Measurements from ENCODE around the gene IPO8. TPM values are rescaled to one million over a fixed set of nuclear protein-coding genes. Genes with fewer than 3 reads are reported as not detected.

Gene IPO8
- total RNA-seq (ENCODE audit: unreplicated experiment): 43.0 TPM
- long read RNA-seq, partial matches to known transcripts: 0 of 1 reads
- long read RNA-seq, other reads (novel, unspliced or antisense): 1 of 1 reads

DNA sequence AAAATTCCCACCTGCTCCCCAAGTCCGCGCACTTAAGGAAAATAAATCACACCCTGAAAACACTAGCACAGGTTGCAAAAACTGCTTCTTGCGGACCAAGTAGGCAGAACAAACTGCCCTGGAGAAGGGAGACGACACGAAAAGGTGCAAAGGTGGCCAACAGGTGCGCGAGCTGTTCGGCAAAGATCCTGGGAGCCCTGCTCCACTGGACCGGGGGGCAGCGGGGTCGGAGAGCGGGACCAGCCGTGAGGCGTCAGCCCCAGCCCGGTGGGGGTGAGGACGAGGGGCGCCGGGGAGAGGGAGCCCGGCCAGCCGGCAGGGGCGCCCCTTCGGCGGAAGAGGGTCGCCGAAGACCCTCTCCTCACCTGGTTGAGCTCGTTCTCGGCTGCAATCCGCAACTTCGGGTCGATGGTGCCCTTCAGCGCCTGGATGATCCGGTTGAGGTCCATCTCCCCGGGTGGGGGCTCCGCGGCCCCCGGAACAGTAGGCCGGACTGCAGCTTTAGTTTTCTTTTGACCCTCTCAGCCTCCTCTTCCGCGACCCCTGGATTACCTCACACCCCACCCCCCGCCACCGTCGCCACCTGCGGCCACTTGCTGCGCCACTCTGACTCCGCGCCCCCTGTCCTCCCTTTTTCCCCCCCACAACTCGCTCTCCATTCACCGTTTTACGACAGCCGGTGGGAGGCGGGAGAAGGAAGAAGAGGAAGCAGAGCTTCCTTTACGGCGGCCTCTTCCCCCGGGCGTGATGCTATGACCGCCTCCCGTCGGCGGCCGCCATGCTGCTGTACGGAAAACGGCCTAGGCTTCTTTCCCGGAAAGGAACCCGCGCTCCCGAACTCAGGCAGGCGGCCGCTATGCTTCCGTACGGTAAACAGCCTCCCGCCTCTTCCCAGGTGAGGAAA lies at the start of gene IPO8:
IPO8 (minus strand) TSS at position 671 of the 904 bp plus-strand sequence; CDS start at position 449, 222 bp downstream.
- peak; percentile 85 for DNase-seq (ENCODE audit: low spot score)
- TF ChIP-seq, protein P1, sequence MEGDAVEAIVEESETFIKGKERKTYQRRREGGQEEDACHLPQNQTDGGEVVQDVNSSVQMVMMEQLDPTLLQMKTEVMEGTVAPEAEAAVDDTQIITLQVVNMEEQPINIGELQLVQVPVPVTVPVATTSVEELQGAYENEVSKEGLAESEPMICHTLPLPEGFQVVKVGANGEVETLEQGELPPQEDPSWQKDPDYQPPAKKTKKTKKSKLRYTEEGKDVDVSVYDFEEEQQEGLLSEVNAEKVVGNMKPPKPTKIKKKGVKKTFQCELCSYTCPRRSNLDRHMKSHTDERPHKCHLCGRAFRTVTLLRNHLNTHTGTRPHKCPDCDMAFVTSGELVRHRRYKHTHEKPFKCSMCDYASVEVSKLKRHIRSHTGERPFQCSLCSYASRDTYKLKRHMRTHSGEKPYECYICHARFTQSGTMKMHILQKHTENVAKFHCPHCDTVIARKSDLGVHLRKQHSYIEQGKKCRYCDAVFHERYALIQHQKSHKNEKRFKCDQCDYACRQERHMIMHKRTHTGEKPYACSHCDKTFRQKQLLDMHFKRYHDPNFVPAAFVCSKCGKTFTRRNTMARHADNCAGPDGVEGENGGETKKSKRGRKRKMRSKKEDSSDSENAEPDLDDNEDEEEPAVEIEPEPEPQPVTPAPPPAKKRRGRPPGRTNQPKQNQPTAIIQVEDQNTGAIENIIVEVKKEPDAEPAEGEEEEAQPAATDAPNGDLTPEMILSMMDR (IDR thresholded peaks at IDR 0.05; ENCODE audit: unreplicated experiment): peak; percentile 40
- Mint-ChIP-seq H3K27me3 (ENCODE audit: unreplicated experiment) (peaks cover 7% of the 10 kb centered on the region), H3K9me3 (ENCODE audit: unreplicated experiment) (no peaks in the 10 kb centered on the region), H3K4me3 (ENCODE audit: unreplicated experiment) (peak within 1 kb of the TSS; percentile 98), H3K4me1 (ENCODE audit: unreplicated experiment) (peaks cover 22% of the 10 kb centered on the region), H3K27ac (ENCODE audit: unreplicated experiment) (peak within 1 kb of the TSS; percentile 81), H3K36me3 (ENCODE audit: low read depth, unreplicated experiment) (no peaks in the 10 kb centered on the region)

DNA sequence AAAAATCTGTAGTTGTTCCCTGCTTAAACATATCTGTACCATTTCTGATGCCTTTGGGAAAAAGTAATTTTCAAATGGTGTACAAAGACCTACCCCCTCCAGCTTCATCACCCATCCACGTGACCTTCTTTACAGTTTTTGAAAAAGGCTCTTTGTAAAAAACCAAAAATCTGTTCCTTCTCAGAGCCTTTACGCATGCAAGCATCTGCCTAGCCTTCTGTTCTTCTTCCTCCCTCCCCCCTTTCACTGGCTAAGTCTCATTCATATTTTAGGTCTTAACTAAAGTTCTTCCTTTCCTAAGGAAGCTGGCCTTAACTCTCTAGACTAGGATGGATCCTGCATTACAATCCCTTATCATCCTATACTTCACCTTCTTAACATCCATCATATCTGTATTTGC lies 48.7 kb upstream of the IPO8 start:
- H3K9me3 Mint-ChIP-seq (ENCODE audit: unreplicated experiment): no peaks in the 10 kb centered on the region
- H3K27me3 Mint-ChIP-seq (ENCODE audit: unreplicated experiment): peaks cover 4% of the 10 kb centered on the region
- H3K36me3 Mint-ChIP-seq (ENCODE audit: low read depth, unreplicated experiment): peaks cover 11% of the 10 kb centered on the region
- H3K4me1 Mint-ChIP-seq (ENCODE audit: unreplicated experiment): no peaks in the 10 kb centered on the region
- no peak for DNase-seq (ENCODE audit: low spot score)
- no peak overlapping the region for H3K27ac Mint-ChIP-seq (ENCODE audit: unreplicated experiment)
- TF ChIP-seq, protein P1 (IDR thresholded peaks at IDR 0.05; ENCODE audit: unreplicated experiment): no peak
- no peak overlapping the region for H3K4me3 Mint-ChIP-seq (ENCODE audit: unreplicated experiment)

DNA sequence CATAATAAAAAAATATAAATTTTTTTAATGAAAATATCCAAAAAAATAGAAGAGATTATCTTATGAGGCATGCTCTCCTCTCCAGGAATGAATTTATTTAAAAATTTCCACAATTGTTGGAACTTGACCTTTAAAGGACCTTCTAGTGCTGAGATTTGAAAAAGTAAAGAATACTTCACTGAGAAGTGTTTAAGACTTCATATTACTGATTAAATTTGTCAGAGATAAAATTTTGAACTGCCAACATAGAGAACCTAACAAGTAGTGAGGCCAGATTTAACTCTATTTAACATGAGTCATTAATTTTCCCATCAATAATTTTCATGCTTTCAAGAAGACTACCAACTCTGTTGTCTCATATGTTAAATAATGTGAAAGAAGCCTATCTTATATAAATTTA lies 44.6 kb upstream of the IPO8 start:
- Mint-ChIP-seq H3K27me3 (ENCODE audit: unreplicated experiment) (no peaks in the 10 kb centered on the region), H3K4me1 (ENCODE audit: unreplicated experiment) (no peaks in the 10 kb centered on the region), H3K27ac (ENCODE audit: unreplicated experiment) (no peak overlapping the region), H3K9me3 (ENCODE audit: unreplicated experiment) (no peaks in the 10 kb centered on the region), H3K4me3 (ENCODE audit: unreplicated experiment) (no peak overlapping the region), H3K36me3 (ENCODE audit: low read depth, unreplicated experiment) (peaks cover 5% of the 10 kb centered on the region)
- TF ChIP-seq, protein P1 (IDR thresholded peaks at IDR 0.05; ENCODE audit: unreplicated experiment): no peak
- no peak for DNase-seq (ENCODE audit: low spot score)

DNA sequence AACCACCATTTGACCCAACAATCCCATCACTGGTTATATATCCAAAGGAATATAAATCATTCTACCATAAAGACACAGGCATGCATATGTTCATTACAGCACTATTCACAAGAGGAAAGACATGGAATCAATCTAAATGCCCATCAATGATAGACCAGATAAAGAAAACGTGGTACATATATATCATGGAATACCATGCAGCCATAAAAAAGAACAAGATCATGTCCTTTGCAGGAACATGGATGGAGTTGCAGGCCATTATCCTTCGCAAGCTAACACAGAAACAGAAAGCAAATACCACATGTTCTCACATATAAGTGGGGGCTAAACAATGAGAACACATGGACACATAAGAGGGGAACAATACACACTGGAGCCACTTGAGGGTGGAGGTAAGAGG lies 43.4 kb upstream of the IPO8 start:
- Mint-ChIP-seq H3K27ac (ENCODE audit: unreplicated experiment) (no peak overlapping the region), H3K27me3 (ENCODE audit: unreplicated experiment) (no peaks in the 10 kb centered on the region), H3K36me3 (ENCODE audit: low read depth, unreplicated experiment) (peaks cover 8% of the 10 kb centered on the region), H3K4me1 (ENCODE audit: unreplicated experiment) (no peaks in the 10 kb centered on the region), H3K9me3 (ENCODE audit: unreplicated experiment) (no peaks in the 10 kb centered on the region), H3K4me3 (ENCODE audit: unreplicated experiment) (no peak overlapping the region)
- TF ChIP-seq, protein P1 (IDR thresholded peaks at IDR 0.05; ENCODE audit: unreplicated experiment): no peak
- no peak for DNase-seq (ENCODE audit: low spot score)

Data from endothelial cell (in vitro differentiated cells).